ENCODE results near the gene GABRQ.

Gene GABRQ

DNA sequence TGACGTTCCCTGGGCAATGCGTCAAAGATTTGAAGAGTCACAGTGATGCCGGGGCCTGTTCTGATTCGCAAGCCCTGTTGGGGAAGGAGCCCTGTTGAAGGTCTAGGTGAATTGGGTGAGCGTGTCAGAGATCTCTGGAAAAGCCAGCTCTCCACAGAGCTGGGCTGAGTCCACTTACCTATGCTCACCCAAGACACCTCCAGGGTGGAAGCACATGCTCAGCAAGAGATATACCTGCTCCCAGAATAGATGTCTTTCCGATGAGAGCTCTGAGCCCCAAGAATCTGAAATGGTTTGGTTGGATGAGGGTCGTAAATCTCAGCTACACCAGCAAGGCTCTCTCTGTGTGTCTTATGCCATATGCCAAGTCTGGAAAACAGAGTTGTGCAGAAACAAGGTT, 1.7 kb downstream of the GABRQ start:
- Histone ChIP-seq H3K9ac (ENCODE audit: low read depth, low read length) (no peak overlapping the region), H3K27me3 (ENCODE audit: insufficient read depth, low read length, poor library complexity) (no peaks in the 10 kb centered on the region), H3K4me2 (ENCODE audit: insufficient read depth, low read length) (no peak overlapping the region), H3K9me3 (ENCODE audit: insufficient read depth, low read length, severe bottlenecking) (no peaks in the 10 kb centered on the region), H3K4me3 (ENCODE audit: low read depth in 1 of 2, low read length in 2 of 2) (no peak overlapping the region), H3K79me2 (ENCODE audit: insufficient read depth, low read length) (no peaks in the 10 kb centered on the region), H4K20me1 (ENCODE audit: insufficient read depth, low read length) (no peaks in the 10 kb centered on the region), H2AFZ (ENCODE audit: low read depth, low read length) (no peak overlapping the region), H3K27ac (ENCODE audit: low read length) (no peak overlapping the region), H3K36me3 (ENCODE audit: insufficient read depth, low read length) (no peaks in the 10 kb centered on the region), H3K4me1 (ENCODE audit: insufficient read depth, low read length) (no peaks in the 10 kb centered on the region)
- TF ChIP-seq, protein P1, sequence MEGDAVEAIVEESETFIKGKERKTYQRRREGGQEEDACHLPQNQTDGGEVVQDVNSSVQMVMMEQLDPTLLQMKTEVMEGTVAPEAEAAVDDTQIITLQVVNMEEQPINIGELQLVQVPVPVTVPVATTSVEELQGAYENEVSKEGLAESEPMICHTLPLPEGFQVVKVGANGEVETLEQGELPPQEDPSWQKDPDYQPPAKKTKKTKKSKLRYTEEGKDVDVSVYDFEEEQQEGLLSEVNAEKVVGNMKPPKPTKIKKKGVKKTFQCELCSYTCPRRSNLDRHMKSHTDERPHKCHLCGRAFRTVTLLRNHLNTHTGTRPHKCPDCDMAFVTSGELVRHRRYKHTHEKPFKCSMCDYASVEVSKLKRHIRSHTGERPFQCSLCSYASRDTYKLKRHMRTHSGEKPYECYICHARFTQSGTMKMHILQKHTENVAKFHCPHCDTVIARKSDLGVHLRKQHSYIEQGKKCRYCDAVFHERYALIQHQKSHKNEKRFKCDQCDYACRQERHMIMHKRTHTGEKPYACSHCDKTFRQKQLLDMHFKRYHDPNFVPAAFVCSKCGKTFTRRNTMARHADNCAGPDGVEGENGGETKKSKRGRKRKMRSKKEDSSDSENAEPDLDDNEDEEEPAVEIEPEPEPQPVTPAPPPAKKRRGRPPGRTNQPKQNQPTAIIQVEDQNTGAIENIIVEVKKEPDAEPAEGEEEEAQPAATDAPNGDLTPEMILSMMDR (IDR thresholded peaks at IDR 0.05; ENCODE audit: borderline replicate concordance, extremely low read depth, low read length, poor library complexity, severe bottlenecking): no peak
- no peak for TF ChIP-seq EZH2 (IDR thresholded peaks at IDR 0.05; ENCODE audit: borderline replicate concordance, low read depth, low read length, severe bottlenecking)
- no peak for DNase-seq
- ATAC-seq (ENCODE audit: insufficient read depth, low read depth): no peak

DNA sequence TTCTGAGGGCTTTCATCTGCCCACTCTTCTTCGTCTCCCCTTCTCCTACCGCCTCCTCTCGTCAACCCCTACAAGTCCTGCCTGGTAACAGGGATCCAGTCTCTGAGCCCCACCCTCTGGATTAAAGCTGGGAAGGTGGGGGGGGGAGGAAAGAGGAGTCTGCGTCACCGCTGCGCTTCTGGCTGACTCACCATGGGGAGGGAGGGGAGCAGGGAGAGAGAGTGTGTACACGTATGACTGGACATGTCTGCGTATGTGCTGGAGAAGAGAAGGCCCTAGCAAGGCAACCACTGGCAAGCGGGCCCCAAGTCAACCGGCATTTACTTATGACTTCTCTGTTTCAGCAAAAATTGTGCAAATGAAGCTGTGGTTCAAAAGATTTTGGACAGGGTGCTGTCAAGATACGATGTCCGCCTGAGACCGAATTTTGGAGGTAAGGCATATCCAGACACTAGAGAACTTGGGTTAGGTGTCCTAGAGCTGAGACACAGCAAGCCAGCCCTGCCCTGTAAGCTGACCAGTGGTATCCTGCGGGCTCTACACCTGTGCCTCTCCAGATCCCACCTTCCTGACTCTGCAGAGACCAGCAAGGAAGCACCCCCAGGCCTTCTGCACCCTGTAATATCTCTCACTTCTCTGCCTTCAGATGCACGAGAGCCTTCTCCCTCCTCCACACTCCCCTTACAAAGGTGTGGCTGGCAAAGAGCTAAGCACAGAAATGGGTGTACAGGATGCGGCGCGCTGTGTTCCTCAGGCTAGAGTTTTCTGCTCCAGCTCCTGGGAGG, 2.5 kb downstream of the GABRQ start:
- H3K4me1 ChIP-seq (ENCODE audit: insufficient read depth, low read length): no peaks in the 10 kb centered on the region
- H3K9me3 ChIP-seq (ENCODE audit: insufficient read depth, low read length, severe bottlenecking): no peaks in the 10 kb centered on the region
- H2AFZ ChIP-seq (ENCODE audit: low read depth, low read length): no peak overlapping the region
- no peaks in the 10 kb centered on the region for H3K36me3 ChIP-seq (ENCODE audit: insufficient read depth, low read length)
- ATAC-seq (ENCODE audit: insufficient read depth, low read depth) (no peak), DNase-seq (no peak)
- no peak overlapping the region for H3K4me3 ChIP-seq (ENCODE audit: low read depth in 1 of 2, low read length in 2 of 2)
- no peak overlapping the region for H3K27ac ChIP-seq (ENCODE audit: low read length)
- H3K9ac ChIP-seq (ENCODE audit: low read depth, low read length): no peak overlapping the region
- no peak overlapping the region for H3K4me2 ChIP-seq (ENCODE audit: insufficient read depth, low read length)
- no peaks in the 10 kb centered on the region for H3K79me2 ChIP-seq (ENCODE audit: insufficient read depth, low read length)
- TF ChIP-seq EZH2 (IDR thresholded peaks at IDR 0.05; ENCODE audit: borderline replicate concordance, low read depth, low read length, severe bottlenecking): no peak
- TF ChIP-seq, protein P1 (IDR thresholded peaks at IDR 0.05; ENCODE audit: borderline replicate concordance, extremely low read depth, low read length, poor library complexity, severe bottlenecking): no peak
- H4K20me1 ChIP-seq (ENCODE audit: insufficient read depth, low read length): no peaks in the 10 kb centered on the region
- H3K27me3 ChIP-seq (ENCODE audit: insufficient read depth, low read length, poor library complexity): no peaks in the 10 kb centered on the region

DNA sequence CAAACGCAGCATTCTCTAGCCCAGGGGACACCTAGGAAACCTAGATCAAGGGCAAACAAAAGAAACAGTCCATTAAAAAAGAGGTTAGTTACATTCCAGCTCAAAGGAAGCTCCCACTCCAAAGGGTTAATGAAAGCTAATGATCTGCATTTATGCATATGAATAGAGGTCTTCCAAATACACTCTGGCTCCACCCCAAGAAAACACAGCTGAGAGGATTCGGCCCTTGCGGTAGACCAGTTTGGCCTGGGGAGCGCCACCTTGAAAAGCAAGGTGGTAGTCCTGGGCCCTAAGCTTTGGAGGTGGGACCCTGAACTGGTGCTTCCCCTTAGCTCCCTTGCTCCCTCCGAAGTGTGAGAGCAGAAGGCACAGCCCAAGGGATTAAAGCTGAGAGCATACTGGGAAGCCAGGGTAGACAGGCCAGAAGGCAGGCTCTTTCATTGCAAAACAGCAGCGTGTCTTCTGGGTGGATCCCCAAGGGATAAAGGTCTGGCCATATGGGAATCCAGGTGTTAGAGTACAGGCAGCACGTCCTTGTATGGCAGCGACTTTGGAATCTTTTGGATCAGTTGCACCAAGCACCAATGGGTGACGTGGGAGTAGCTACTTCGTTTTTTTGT, 3.7 kb downstream of the GABRQ start:
- Histone ChIP-seq H2AFZ (ENCODE audit: low read depth, low read length) (no peak overlapping the region), H3K27ac (ENCODE audit: low read length) (no peak overlapping the region), H3K79me2 (ENCODE audit: insufficient read depth, low read length) (no peaks in the 10 kb centered on the region), H3K4me2 (ENCODE audit: insufficient read depth, low read length) (no peak overlapping the region), H3K9ac (ENCODE audit: low read depth, low read length) (no peak overlapping the region), H4K20me1 (ENCODE audit: insufficient read depth, low read length) (no peaks in the 10 kb centered on the region), H3K36me3 (ENCODE audit: insufficient read depth, low read length) (no peaks in the 10 kb centered on the region), H3K4me3 (ENCODE audit: low read depth in 1 of 2, low read length in 2 of 2) (no peak overlapping the region), H3K9me3 (ENCODE audit: insufficient read depth, low read length, severe bottlenecking) (no peaks in the 10 kb centered on the region), H3K4me1 (ENCODE audit: insufficient read depth, low read length) (no peaks in the 10 kb centered on the region), H3K27me3 (ENCODE audit: insufficient read depth, low read length, poor library complexity) (no peaks in the 10 kb centered on the region)
- ATAC-seq (ENCODE audit: insufficient read depth, low read depth) (no peak), DNase-seq (no peak)
- no peak for TF ChIP-seq EZH2 (IDR thresholded peaks at IDR 0.05; ENCODE audit: borderline replicate concordance, low read depth, low read length, severe bottlenecking)
- TF ChIP-seq, protein P1 (IDR thresholded peaks at IDR 0.05; ENCODE audit: borderline replicate concordance, extremely low read depth, low read length, poor library complexity, severe bottlenecking): no peak
